ENCODE results near the gene FLVCR2.
A peak's percentile ranks its signal among the peaks of the same experiment; 100 is the strongest.

The FLVCR2 gene

DNA sequence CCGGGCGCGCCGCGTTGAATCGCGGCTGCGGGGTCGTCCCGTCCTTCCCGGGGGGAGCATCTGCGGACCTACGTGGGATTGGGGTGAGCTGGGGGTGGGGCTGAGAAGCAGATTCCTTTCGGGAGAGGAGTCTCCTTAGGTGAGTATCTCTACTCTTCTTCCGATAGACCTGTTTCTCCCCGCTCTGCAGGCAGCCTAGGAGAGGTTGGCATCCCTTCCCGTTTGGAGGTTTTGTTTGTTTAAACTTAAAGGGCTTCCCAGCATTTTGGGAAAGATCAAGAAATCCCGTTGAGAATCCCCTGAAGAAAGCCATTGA lies 83.0 kb downstream of the FLVCR2 start:
- DNase-seq (ENCODE audit: low spot score), result no peak

DNA sequence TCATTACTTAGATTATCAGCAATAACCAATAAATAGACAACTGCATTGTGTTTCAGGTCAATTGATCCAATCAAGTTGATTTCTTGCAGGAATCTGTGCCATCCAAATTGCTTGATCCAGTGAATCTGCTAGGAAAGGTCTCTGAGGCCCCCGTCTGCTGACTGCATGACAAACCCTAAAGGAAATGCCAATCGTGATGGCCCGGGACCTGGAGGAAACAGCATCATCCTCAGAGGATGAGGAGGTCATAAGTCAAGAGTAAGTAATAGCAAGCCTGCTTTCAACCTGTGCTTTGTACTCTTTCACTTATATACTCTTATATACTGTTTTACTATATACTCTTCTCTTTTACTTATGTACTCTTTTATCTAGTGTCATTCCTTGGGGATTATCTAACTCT lies 84.5 kb downstream of the FLVCR2 start:
- no peak for DNase-seq (ENCODE audit: low spot score)

DNA sequence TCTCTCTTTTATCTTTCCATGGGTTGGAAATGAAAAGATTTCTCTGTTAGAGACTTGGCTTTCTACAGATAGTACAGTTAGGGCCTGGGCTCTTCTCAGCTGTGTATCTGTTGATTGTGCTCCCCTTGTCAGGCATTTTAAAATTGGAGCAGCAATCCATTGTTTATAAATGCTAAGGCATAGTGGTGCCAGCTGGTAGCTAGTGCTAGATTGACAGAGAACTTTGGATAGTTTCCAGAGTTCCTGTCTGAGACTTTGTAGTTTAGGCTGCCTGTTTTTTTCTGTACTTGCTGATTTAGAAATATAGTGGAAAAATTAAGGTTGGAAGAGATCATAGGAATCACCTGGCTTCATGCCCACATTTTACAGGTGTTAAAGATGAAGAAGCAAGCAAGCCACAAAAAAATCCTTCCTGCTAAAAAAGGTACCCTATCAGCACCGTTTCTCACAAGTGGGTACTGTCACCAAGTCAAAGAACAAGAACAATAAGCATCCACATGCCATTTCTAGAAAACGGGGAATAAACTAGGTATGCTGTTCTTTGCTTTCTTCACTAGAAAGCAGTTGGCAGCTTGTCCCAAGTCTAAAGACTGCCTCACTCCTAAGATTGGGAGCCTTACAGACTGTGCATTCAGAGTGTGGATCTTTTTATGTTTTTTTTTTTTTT lies 88.8 kb downstream of the FLVCR2 start:
- DNase-seq (ENCODE audit: low spot score), result no peak

DNA sequence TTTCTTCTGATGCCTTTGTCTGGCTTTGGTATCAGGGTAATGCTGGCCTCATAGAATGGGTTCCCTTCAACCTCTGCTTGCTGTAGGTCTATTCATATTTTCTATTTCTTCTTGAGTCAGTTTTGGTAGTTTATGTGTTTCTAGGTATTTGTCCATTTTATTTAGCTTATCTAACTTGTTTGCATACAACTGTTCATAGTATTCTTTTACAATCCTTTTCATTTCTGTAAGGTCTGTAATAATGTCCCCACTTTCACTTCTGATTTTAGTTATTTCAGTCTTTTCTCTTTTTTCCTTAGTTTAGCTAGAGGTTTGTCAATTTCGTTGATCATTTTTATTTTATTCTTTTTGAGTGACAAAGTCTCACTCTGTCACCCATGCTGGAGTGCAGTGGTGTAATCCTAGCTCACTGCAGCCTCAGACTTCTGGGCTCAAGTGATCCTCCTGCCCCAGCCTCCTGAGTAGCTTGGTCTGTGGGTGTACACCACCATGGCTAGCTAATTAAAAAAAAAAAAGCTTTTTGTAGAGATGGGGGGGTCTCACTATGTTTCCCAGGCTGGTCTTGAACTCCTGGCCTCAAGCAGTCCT lies 94.3 kb downstream of the FLVCR2 start:
- DNase-seq (ENCODE audit: low spot score), result no peak

DNA sequence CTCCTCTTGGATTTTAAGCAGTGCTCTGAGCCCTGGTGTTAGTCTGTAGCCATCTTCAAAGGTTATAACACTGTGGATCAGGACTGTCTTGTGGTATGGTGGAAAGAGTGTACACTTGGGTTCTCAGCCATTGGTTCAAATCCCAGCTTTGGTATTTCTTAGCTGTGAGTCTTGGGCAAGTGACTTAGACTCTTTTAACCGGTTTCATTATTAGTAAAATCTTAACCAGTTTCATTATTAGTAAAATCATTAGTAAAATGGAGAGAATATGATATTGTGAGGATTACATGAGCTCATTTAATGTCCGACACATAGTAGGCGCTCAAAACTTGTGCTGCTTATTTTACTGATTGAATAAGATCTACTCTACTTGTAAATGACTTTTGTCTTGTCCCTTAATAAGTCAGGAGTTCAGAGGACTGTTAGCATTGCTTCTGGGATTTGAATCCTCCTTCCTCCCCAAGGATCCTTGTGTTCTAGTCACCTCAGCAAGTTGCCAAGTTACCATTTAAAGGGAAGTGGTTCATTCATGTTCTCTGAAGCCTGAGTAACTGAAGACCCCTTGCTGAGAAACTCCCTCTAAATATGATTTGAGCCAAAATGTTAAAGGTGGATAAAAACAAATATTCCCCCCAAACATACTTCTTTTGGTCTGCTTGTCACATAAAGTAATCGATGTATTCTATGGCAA lies 95.1 kb downstream of the FLVCR2 start:
- no peak for DNase-seq (ENCODE audit: low spot score)

DNA sequence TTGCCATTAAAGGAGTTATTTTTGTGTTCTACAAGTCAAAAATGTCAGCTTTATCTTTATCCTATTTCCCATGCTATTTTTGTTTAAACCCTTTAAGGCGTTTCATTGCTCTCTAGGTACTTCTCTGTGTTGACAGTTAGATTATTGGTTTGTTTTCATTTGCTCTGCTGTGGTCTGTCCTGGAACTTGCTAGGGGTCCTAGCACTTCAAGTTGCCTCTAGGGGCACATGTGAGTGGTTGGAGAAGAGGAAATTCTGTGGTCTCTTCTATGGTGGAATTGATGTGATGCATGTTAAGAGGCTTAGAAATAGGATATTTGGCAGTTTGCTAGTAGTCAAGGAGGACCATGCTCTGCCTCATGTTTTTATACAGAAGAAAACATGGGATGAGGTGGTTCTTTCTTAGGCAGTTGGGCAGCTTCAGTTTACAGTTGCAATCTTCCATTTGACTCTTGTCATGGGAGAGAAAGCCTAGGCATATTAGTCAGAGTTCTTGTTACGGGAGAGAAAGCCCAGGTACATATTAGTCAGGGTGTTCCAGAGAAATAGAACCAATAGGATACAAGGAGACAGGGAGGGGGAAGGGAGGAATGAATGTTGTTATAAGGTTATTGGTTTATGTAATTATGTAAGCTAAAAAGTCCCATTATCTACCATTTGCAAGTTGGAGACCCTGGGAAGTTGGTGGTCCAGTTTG lies 97.0 kb downstream of the FLVCR2 start:
- DNase-seq (ENCODE audit: low spot score), result no peak

DNA sequence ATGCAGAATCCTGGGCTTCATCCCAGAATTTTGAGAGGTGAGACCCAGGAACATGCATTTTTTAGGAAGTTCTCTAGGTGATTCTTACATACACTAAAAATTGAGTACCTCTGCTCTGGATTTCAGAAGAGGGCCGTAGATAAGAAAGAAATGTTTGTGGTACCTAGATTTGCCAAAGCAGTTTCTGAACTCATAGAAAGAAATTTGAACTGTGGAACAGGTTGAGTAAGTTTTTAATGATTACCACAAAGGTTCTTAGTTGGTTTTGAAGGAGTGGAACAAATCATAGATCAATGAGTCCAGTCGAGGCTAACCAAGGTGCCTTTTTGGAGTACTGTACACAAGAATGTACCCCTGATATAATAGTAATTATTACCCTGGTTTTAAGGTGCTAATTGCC lies 107.5 kb downstream of the FLVCR2 start:
- no peak for DNase-seq (ENCODE audit: low spot score)

DNA sequence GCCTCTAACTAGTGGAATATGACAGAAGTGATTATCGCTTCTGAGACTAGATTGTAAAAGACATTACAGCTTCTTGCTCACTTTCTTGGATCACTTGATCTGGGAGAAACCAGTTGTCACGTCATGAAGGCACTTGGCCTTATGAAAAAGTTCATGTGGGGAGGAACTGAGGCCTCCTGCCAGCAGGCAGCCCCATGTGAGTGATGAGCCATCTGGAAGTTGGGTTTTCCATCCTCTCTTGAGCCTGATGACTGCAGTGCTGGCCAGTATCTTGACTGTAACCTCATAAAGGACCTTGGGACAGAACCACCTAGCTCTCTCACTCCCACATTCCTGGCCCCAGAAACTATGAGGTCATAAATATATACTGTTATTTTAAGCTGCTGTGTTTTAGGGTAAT lies 110.6 kb downstream of the FLVCR2 start:
- no peak for DNase-seq (ENCODE audit: low spot score)

DNA sequence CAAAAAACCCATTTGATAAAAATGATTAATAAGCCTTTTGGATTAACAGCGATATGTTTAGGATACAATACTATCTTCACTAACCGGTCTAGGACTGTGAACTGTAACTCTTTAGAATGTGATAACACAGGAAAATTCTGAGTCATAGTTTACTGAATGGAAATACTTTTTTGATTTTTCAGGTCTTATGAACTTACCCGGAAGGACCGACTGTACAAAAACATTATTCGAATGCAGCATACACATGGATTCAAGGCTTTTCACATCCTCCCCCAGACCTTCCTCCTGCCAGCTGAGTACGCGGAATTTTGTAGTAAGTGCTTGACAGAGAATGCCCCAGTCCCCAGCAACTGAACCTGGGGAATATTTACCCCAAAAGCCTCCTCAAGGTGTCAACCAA lies 111.6 kb downstream of the FLVCR2 start:
- DNase-seq (ENCODE audit: low spot score), result no peak

DNA sequence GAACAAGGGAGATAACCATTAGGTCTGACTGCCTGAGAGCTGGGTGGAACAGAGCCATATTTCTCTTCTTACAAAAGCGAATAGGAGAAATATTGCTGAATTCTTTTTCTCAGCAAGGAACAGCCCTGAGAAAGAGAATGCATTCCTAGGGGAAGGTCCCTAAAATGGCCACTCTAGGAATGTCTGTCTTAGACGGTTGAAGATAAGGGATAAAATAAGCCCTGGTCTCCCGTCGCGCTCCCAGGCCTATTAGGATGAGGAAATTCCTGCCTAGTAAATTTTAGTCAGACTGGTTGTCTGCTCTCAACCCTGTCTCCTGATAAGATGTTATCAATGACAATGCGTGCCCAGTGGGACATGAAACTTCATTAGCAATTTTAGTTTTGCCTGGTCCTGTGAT lies 116.6 kb downstream of the FLVCR2 start:
- DNase-seq (ENCODE audit: low spot score), result peak; percentile 25

DNA sequence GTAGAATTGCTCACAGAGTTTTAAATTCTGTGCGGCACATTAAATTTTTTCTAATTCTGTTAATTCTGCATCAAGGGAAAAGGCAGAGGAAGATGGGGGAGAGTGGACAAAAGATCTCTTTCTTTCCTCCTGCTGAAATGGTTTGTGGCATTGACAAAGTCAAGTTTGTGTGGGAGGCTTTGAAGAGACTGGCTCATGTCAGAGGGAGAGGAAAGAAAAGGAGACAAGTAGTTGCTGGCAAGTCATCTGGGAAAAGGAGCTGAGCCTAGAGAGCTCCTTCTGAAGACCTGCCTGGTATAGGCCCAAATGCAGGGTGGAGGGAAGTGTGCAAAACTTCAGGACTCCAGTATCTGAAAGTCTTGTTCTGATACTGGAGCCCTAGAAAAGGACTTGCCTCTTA lies 119.0 kb downstream of the FLVCR2 start:
- no peak for DNase-seq (ENCODE audit: low spot score)

Small RNA genes lying within 50 kb of the gene (small RNA-seq; reads per million reads assigned to genes)
- 0.31 to 0.62 reads per million in 2 experiments for gene RNA5SP387
